ENCODE measurements around the gene LDLR.
"Not testable (repeated sequence)": the region's sequence is repeated elsewhere in the genome, so short reads cannot be mapped to it uniquely, and the experiment has no call there.

Gene LDLR

GRCh38 chr19:11070123-11070522, 19.1 kb upstream of the LDLR start:
- no peak for DNase-seq (ENCODE audit: low read depth in 2 of 2)

- DNase-seq (ENCODE audit: low read depth in 2 of 2) = no peak
These were observed 15.7 kb upstream of the LDLR start for GRCh38 chr19:11073568-11073967.

- not testable (repeated sequence) for DNase-seq (ENCODE audit: low read depth in 2 of 2)
These were observed 12.5 kb upstream of the LDLR start for GRCh38 chr19:11076792-11077191.

GRCh38 chr19:11078893-11079292, 10.4 kb upstream of the LDLR start:
- DNase-seq (ENCODE audit: low read depth in 2 of 2) = no peak

- DNase-seq (ENCODE audit: low read depth in 2 of 2) = no peak
These were observed 9.3 kb upstream of the LDLR start for GRCh38 chr19:11079999-11080398.

GRCh38 chr19:11087870-11088505, 1.3 kb upstream of the LDLR start:
- no peak for DNase-seq (ENCODE audit: low read depth in 2 of 2)

- no peak for DNase-seq (ENCODE audit: low read depth in 2 of 2)
These were observed 583 bp upstream of the LDLR start for GRCh38 chr19:11088506-11089253.

- not testable (repeated sequence) for DNase-seq (ENCODE audit: low read depth in 2 of 2)
These were observed 676 bp downstream of the LDLR start for GRCh38 chr19:11090014-11090263.

- DNase-seq (ENCODE audit: low read depth in 2 of 2) = peak; percentile 94 to 96
These were observed 1.2 kb downstream of the LDLR start for GRCh38 chr19:11090264-11090996.

- no peak for DNase-seq (ENCODE audit: low read depth in 2 of 2)
These were observed 1.9 kb downstream of the LDLR start for GRCh38 chr19:11090997-11091702.

GRCh38 chr19:11091703-11092153, 2.5 kb downstream of the LDLR start:
- peak in 1 of 2 donors; percentile 41 for DNase-seq (ENCODE audit: low read depth in 2 of 2)

GRCh38 chr19:11092181-11092538, 2.9 kb downstream of the LDLR start:
- DNase-seq (ENCODE audit: low read depth in 2 of 2) = peak in 1 of 2 donors; percentile 21

GRCh38 chr19:11093689-11094238, 4.5 kb downstream of the LDLR start:
- DNase-seq (ENCODE audit: low read depth in 2 of 2) = no peak

- DNase-seq (ENCODE audit: low read depth in 2 of 2) = no peak
These were observed 5.2 kb downstream of the LDLR start for GRCh38 chr19:11094520-11094894.

- no peak for DNase-seq (ENCODE audit: low read depth in 2 of 2)
These were observed 7.1 kb downstream of the LDLR start for GRCh38 chr19:11096210-11096841.

- not testable (repeated sequence) for DNase-seq (ENCODE audit: low read depth in 2 of 2)
These were observed 8.1 kb downstream of the LDLR start for GRCh38 chr19:11097367-11097766.

- no peak for DNase-seq (ENCODE audit: low read depth in 2 of 2)
These were observed 9.1 kb downstream of the LDLR start for GRCh38 chr19:11098327-11098726.

GRCh38 chr19:11098861-11099260, 9.6 kb downstream of the LDLR start:
- DNase-seq (ENCODE audit: low read depth in 2 of 2) = no peak

GRCh38 chr19:11100049-11100448, 10.8 kb downstream of the LDLR start:
- no peak for DNase-seq (ENCODE audit: low read depth in 2 of 2)

- DNase-seq (ENCODE audit: low read depth in 2 of 2) = no peak
These were observed 11.8 kb downstream of the LDLR start for GRCh38 chr19:11101057-11101456.

GRCh38 chr19:11102944-11103343, 13.7 kb downstream of the LDLR start:
- no peak for DNase-seq (ENCODE audit: low read depth in 2 of 2)

- DNase-seq (ENCODE audit: low read depth in 2 of 2) = not testable (repeated sequence)
These were observed 14.4 kb downstream of the LDLR start for GRCh38 chr19:11103667-11104066.

All from stimulated activated CD4-positive, alpha-beta T cell treated with anti-CD3 and anti-CD28 coated beads, Interleukin-1b, Interleukin-23, amount 100 ng/mL, for 4 hours (primary cell).